Stomach (tissue), 9 donors: ENCODE measurements around the gene SCFD2. TPM values are rescaled to one million over a fixed set of nuclear protein-coding genes. Genes with fewer than 3 reads are reported as not detected.

Experiments used
- DNase-seq, 2 donors: peaks; one replicate each; pipeline versions ENCODE4 v3.0.0 to v3.0.0-alpha.2; 2013 to 2019
- H3K27ac ChIP-seq, 5 donors: fragments of 200-600 bp in 4 of 5; sonication (generic) in 4 of 5; one replicate each; pipeline ENCODE4 v1.5.1; 2013 to 2019; ENCODE audit warnings: mild to moderate bottlenecking in 1 of 5, moderate library complexity in 1 of 5
- H3K27me3 ChIP-seq, 3 donors: fragments of 200-600 bp; sonication (generic); one replicate each; pipeline ENCODE4 v1.5.1; 2017 to 2019; ENCODE audit warnings: mixed run types in 1 of 3
- H3K36me3 ChIP-seq, 4 donors: fragments of 200-600 bp; sonication (generic); 1 replicate in 3 of 4; 2 replicates in 1 of 4; pipeline ENCODE4 v1.5.1; 2016 to 2019
- H3K4me1 ChIP-seq, 4 donors: fragments of 200-600 bp; sonication (generic); one replicate each; pipeline ENCODE4 v1.5.1; 2016 to 2019
- H3K4me3 ChIP-seq, 4 donors: fragments of 200-600 bp; sonication (generic) in 3 of 4; one replicate each; pipeline ENCODE4 v1.5.1; 2016 to 2019; ENCODE audit warnings: mild to moderate bottlenecking in 1 of 4
- H3K9me3 ChIP-seq, 4 donors: fragments of 200-600 bp; sonication (generic); one replicate each; pipeline ENCODE4 v1.5.1; 2016 to 2019
- EP300 ChIP-seq: sonication (generic); formaldehyde crosslinking; IDR thresholded peaks from one replicate; pipeline ENCODE4 v1.6.1; 2017; ENCODE audit warnings: antibody characterized with exemption
- POLR2A ChIP-seq, 4 donors: fragments of 450-650 bp; IDR thresholded peaks; one replicate each; pipeline ENCODE4 v1.6.1; 2016; ENCODE audit warnings: antibody characterized with exemption in 4 of 4, control low read depth in 2 of 4, mild to moderate bottlenecking in 1 of 4, moderate library complexity in 1 of 4
- POLR2AphosphoS5 ChIP-seq, 3 donors: sonication (generic); formaldehyde crosslinking; IDR thresholded peaks; one replicate each; pipeline ENCODE4 v1.6.1; 2016; ENCODE audit warnings: antibody characterized with exemption in 3 of 3
- WGBS, 5 donors: extraction: QIAGEN DNeasy Blood & Tissue Kit in 3 of 5; methylation state at CpG; one replicate each; pipeline versions ENCODE4 v1.1.5 to v1.1.7; 2013 to 2018; 5-methylcytosine and 5-hydroxymethylcytosine counted together
- intact Hi-C: fragments of 100-400 bp; cut with DNase I; formaldehyde crosslinking; loops from one replicate; pipeline ENCODE4 v1.15.1; 2023; ENCODE audit warnings: low total_unique reads
- polyA plus RNA-seq, 3 donors: library from polyadenylated mRNA; stranded (reverse); fragments of 200-250 nt; gene quantifications; one replicate each; pipeline ENCODE4 v1.2.3, GENCODE V29; 2013
- total RNA-seq, 5 donors: library from RNA; depleted of rRNA; stranded (reverse); fragments of >200 nt; gene quantifications; one replicate each; pipeline versions ENCODE4 v1.1.0 to v1.2.3, GENCODE V29; 2014 to 2016
- TF ChIP-seq, protein P1 (sequence below), 7 experiments: fragments of 450-650 bp in 4 of 7; fragments of 200-600 bp in 3 of 7; sonication (generic) in 3 of 7; IDR thresholded peaks; one replicate each; pipeline ENCODE4 v1.5.1; 2016 to 2019; ENCODE audit warnings: antibody characterized with exemption in 7 of 7, control low read depth in 2 of 7, mild to moderate bottlenecking in 1 of 7
- donor health status: healthy with polysubstance abuse.
- donor health status: Bipolar disorder and iron deficiency.
- donor health status: healthy.

The SCFD2 gene
- total and polyA plus RNA-seq, 8 donors, result 2.9 to 40.2 (median 11.1) TPM

DNA sequence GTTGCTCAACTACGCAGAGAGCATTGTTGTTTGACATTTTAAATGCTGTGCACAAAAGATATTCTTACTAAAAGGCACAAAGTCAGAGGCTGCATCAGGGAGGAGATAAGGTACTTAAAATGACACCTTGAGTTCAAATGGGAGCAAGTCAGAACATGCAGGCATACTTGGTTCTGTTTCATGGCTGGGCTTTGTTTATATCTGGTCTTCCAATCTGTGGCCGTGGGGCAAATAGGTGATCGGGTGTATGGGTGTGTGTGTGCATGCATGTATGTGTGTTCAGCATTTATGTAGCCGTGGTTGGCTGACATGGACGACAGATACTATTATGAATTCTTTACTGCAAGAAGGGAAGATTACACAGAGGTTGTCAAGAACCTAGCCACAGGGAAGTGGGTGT lies 397.6 kb downstream of the SCFD2 start:
- Histone ChIP-seq H3K27me3 (no peaks in the 10 kb centered on the region), H3K36me3 (no peaks in the 10 kb centered on the region), H3K4me3 (no peak overlapping the region), H3K27ac (no peak overlapping the region), H3K4me1 (peaks cover 0 to 11% (median 0%) of the 10 kb centered on the region in 4 donors), H3K9me3 (peaks cover 0 to 8% (median 0%) of the 10 kb centered on the region in 4 donors)
- WGBS, 5 donors, result 82 to 97% (median 86%) methylated on average over 5 of the region's 5 CpGs
- no peak for TF ChIP-seq POLR2AphosphoS5 (IDR thresholded peaks at IDR 0.05)
- no peak for TF ChIP-seq EP300
- TF ChIP-seq, protein P1, sequence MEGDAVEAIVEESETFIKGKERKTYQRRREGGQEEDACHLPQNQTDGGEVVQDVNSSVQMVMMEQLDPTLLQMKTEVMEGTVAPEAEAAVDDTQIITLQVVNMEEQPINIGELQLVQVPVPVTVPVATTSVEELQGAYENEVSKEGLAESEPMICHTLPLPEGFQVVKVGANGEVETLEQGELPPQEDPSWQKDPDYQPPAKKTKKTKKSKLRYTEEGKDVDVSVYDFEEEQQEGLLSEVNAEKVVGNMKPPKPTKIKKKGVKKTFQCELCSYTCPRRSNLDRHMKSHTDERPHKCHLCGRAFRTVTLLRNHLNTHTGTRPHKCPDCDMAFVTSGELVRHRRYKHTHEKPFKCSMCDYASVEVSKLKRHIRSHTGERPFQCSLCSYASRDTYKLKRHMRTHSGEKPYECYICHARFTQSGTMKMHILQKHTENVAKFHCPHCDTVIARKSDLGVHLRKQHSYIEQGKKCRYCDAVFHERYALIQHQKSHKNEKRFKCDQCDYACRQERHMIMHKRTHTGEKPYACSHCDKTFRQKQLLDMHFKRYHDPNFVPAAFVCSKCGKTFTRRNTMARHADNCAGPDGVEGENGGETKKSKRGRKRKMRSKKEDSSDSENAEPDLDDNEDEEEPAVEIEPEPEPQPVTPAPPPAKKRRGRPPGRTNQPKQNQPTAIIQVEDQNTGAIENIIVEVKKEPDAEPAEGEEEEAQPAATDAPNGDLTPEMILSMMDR (IDR thresholded peaks at IDR 0.05), result no peak
- TF ChIP-seq POLR2A (IDR thresholded peaks at IDR 0.05), result no peak
- no peak for DNase-seq
- intact Hi-C loops, result loop anchor here (10.0 kb wide), 1 partner anchor 753 kb away; no protein-coding TSS in a partner anchor

DNA sequence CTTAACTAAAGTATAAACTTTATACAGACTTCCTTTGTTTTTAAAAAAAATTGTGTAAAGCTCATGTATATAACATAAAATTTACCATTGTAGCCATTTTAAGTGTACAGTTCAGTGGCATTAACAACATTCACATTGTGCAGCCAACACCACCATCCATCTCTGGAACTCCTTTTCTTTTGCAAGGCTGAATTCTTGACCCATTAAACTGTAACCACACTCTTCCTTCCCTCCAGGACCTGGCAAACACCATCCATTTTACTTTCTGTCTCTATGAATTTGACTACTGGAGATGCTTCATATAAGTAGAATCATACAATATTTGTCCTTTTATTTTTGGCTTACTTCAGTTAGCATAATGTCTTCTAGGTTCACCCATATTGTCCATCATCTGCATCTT lies 399.1 kb downstream of the SCFD2 start:
- Histone ChIP-seq H3K27ac (no peak overlapping the region), H3K4me3 (no peak overlapping the region), H3K4me1 (peaks cover 0 to 11% (median 6%) of the 10 kb centered on the region in 4 donors), H3K36me3 (no peaks in the 10 kb centered on the region), H3K27me3 (no peaks in the 10 kb centered on the region), H3K9me3 (peaks cover 0 to 8% (median 0%) of the 10 kb centered on the region in 4 donors)
- DNase-seq, result no peak
- intact Hi-C loops, result loop anchor here (10.0 kb wide), 1 partner anchor 752 kb away; no protein-coding TSS in a partner anchor
- TF ChIP-seq EP300 (no peak), POLR2A (IDR thresholded peaks at IDR 0.05) (no peak), POLR2AphosphoS5 (IDR thresholded peaks at IDR 0.05) (no peak)
- TF ChIP-seq, protein P1 (IDR thresholded peaks at IDR 0.05), result no peak

DNA sequence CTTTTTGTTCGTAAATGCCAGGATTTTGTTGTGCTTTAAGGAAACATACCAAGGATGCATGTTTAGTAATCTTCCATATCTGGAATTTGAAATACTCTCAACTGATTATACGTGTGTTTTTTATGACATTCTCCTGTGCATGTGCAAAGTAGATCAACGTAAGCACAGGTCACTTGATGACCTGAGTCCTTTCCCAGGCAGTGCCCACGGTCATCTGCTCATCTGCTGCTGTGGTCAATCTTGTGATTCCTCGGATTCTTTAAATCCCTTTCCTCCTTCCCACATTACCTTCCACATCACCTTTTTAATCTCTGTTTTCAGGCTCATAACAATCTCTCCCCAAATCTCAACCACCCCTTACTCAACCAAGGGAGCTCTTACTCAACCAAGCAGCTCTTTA lies 399.7 kb downstream of the SCFD2 start:
- Histone ChIP-seq H3K27ac (no peak overlapping the region), H3K4me3 (no peak overlapping the region), H3K27me3 (no peaks in the 10 kb centered on the region), H3K36me3 (no peaks in the 10 kb centered on the region), H3K4me1 (peaks cover 0 to 11% (median 6%) of the 10 kb centered on the region in 4 donors), H3K9me3 (peaks cover 0 to 8% (median 0%) of the 10 kb centered on the region in 4 donors)
- no peak for DNase-seq
- no peak for TF ChIP-seq POLR2A (IDR thresholded peaks at IDR 0.05)
- TF ChIP-seq POLR2AphosphoS5 (IDR thresholded peaks at IDR 0.05), result no peak
- TF ChIP-seq EP300, result no peak
- TF ChIP-seq, protein P1 (IDR thresholded peaks at IDR 0.05), result no peak
- intact Hi-C loops, result loop anchor here (10.0 kb wide), 1 partner anchor 751 kb away; no protein-coding TSS in a partner anchor
- 92 to 98% (median 96%) methylated on average over 5 of the region's 5 CpGs for WGBS, 5 donors

DNA sequence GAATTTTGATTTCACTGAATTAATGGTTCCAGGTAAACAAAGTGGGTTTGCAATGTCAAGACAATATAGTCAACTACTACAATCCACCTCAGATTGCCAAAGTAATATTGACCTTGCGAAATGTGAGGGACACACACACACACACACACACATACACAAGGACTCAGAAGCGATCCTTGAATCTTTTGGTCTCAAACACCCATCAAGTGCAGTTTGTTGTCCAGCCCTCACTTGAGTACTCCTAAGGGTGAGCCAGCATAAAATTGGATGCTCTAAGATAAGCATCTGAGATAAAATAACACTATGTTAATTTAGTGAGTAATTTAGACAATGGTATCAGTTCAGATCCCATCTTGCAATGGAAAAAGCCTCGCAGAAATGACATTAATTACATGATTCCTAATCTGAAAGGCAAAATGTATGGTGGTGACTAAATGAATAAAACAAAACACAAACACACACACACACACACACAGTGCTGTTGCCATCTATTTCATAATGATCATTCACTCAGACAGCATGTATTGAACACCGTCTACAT lies 401.2 kb downstream of the SCFD2 start:
- DNase-seq, result no peak
- no peak for TF ChIP-seq POLR2AphosphoS5 (IDR thresholded peaks at IDR 0.05)
- TF ChIP-seq EP300, result no peak
- no peak for TF ChIP-seq POLR2A (IDR thresholded peaks at IDR 0.05)
- TF ChIP-seq, protein P1 (IDR thresholded peaks at IDR 0.05), result no peak
- intact Hi-C loops, result loop anchor here (10.0 kb wide), 1 partner anchor 750 kb away; no protein-coding TSS in a partner anchor
- Histone ChIP-seq H3K36me3 (no peaks in the 10 kb centered on the region), H3K9me3 (no peaks in the 10 kb centered on the region), H3K27me3 (no peaks in the 10 kb centered on the region), H3K4me3 (no peak overlapping the region), H3K27ac (no peak overlapping the region), H3K4me1 (peaks cover 0 to 11% (median 6%) of the 10 kb centered on the region in 4 donors)
- WGBS, 5 donors, result 90 to 99% (median 92%) methylated on average over 4 of the region's 4 CpGs
